Osteoblast (primary cell): Measurements from ENCODE around the gene KNL1. TPM values are rescaled to one million over a fixed set of nuclear protein-coding genes. Genes with fewer than 3 reads are reported as not detected.
"Not testable (repeated sequence)": the region's sequence is repeated elsewhere in the genome, so short reads cannot be mapped to it uniquely, and the experiment has no call there.

ENCODE experiments used
- DNase-seq: peaks from one replicate; pipeline ENCODE4 v3.0.0; 2011; ENCODE audit warnings: low spot score, mixed read lengths; ENCODE audit not compliant: insufficient read length; ENCODE audit errors: missing footprints
- H2AFZ ChIP-seq: 2 replicates; pipeline ENCODE4 v1.6.0; 2011; ENCODE audit warnings: mild to moderate bottlenecking, low read length
- H3K27ac ChIP-seq: 2 replicates; pipeline ENCODE4 v1.5.1; 2011; ENCODE audit warnings: mild to moderate bottlenecking, low read depth, low read length, moderate library complexity
- H3K27me3 ChIP-seq: 2 replicates; pipeline ENCODE4 v1.6.0; 2012; ENCODE audit warnings: mild to moderate bottlenecking, control low read depth, inconsistent platforms, low read length, moderate library complexity; ENCODE audit not compliant: insufficient read depth
- H3K36me3 ChIP-seq: 2 replicates; pipeline ENCODE4 v1.5.1; 2011; ENCODE audit warnings: mild to moderate bottlenecking, low read length, control low read depth, moderate library complexity; ENCODE audit not compliant: insufficient read depth
- H3K4me1 ChIP-seq: 2 replicates; pipeline ENCODE4 v1.5.1; 2011; ENCODE audit warnings: mild to moderate bottlenecking, low read length, control low read depth, moderate library complexity; ENCODE audit not compliant: insufficient read depth
- H3K4me2 ChIP-seq: 2 replicates; pipeline ENCODE4 v1.6.0; 2011; ENCODE audit warnings: mild to moderate bottlenecking, low read length; ENCODE audit not compliant: insufficient read depth
- H3K4me3 ChIP-seq: fragments of 200-600 bp; sonication (generic); 3 replicates; pipeline ENCODE4 v1.5.1; 2012; ENCODE audit warnings: mild to moderate bottlenecking, low read length, inconsistent platforms; ENCODE audit not compliant: insufficient read depth
- H3K79me2 ChIP-seq: 2 replicates; pipeline ENCODE4 v1.6.0; 2012; ENCODE audit warnings: mild to moderate bottlenecking, low read length, control low read depth, inconsistent platforms; ENCODE audit not compliant: insufficient read depth
- H3K9me3 ChIP-seq: 2 replicates; pipeline ENCODE4 v1.5.1; 2011; ENCODE audit warnings: low read depth, low read length, control low read depth
- H4K20me1 ChIP-seq: 2 replicates; pipeline ENCODE4 v1.6.0; 2012; ENCODE audit warnings: mild to moderate bottlenecking, low read length, control low read depth; ENCODE audit not compliant: insufficient read depth
- CTCF ChIP-seq: IDR thresholded peaks from 2 replicates; pipeline ENCODE4 v1.5.1; 2011; ENCODE audit warnings: mild to moderate bottlenecking, low read depth, low read length, moderate library complexity; ENCODE audit errors: extremely low read depth
- total RNA-seq: library from RNA; depleted of rRNA; stranded (reverse); fragments of >200 nt; gene quantifications from 2 replicates; pipeline ENCODE4 v1.2.3, GENCODE V29; 2012

Gene KNL1
- total RNA-seq, 1 donor = 3.6 TPM

DNA sequence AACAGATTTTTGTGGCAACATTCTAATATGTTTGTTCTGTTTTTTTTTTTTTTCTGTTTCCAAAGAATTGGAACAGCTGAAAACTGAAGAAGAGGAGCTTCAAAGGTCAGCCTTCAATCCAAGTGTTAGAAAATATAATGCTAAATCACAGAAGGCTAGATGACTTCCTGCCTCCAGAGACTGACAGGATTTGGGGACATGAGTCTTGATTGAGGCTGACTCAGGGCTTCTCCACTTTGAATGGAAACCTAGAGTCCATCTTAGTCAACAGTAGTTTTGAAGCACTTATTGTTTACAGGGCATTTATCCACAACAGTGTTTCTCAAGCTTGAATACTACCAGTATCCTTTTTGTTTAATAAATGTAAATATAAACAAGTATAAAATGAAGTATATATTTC lies 56.4 kb downstream of the KNL1 start:
- peak overlapping the region; percentile 4 for H2AFZ ChIP-seq
- H3K9me3 ChIP-seq = no peaks in the 10 kb centered on the region
- no peak overlapping the region for H3K4me2 ChIP-seq
- H3K27me3 ChIP-seq = no peaks in the 10 kb centered on the region
- no peak overlapping the region for H3K4me3 ChIP-seq
- no peaks in the 10 kb centered on the region for H3K79me2 ChIP-seq
- H3K4me1 ChIP-seq = no peaks in the 10 kb centered on the region
- no peak overlapping the region for H3K27ac ChIP-seq
- no peaks in the 10 kb centered on the region for H4K20me1 ChIP-seq
- DNase-seq = no peak
- H3K36me3 ChIP-seq = peaks cover 21% of the 10 kb centered on the region
- no peak for TF ChIP-seq CTCF

DNA sequence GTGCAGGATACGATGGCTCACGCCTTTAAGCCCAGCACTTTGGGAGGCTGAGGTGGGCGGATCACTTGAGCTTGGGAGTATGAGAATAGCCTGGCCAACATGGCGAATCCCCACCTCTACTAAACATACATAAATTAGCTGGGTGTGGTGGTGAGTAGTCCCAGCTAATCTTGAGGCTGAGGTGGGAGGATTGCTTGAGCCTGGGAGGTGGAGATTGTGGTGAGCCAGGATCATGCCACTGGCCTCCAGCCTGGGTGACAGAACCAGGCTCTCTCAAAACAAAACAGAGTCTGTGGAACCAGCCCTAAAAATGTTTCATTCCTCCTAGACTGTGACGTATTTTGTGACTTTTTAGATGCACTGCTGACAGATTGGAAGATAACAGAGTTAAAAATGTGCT lies 66.6 kb downstream of the KNL1 start:
- no peaks in the 10 kb centered on the region for H3K9me3 ChIP-seq
- H3K79me2 ChIP-seq = no peaks in the 10 kb centered on the region
- H3K4me2 ChIP-seq = no peak overlapping the region
- H3K4me1 ChIP-seq = no peaks in the 10 kb centered on the region
- H3K4me3 ChIP-seq = no peak overlapping the region
- no peak overlapping the region for H3K27ac ChIP-seq
- no peak for DNase-seq
- peaks cover 5% of the 10 kb centered on the region for H3K36me3 ChIP-seq
- peak overlapping the region; percentile 7 for H2AFZ ChIP-seq
- H3K27me3 ChIP-seq = no peaks in the 10 kb centered on the region
- TF ChIP-seq CTCF = no peak
- no peaks in the 10 kb centered on the region for H4K20me1 ChIP-seq

DNA sequence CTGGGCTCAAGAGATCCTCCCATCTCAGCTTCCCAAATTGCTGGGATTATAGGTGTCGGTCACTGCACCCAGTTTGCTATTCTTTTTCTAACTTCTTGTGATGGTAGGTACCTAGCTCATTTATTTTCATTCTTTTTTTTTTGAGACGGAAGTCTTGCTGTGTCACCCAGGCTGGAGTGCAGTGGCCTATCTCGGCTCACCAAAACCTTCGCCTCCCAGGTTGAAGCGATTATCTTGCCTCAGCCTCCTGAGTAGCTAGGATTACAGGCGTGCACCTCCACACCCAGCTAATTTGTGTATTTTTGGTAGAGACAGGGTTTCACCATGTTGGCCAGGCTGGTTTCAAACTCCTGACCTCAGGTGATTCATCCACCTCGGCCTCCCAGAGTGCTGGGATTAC lies 70.9 kb downstream of the KNL1 start:
- no peaks in the 10 kb centered on the region for H3K27me3 ChIP-seq
- DNase-seq = no peak

DNA sequence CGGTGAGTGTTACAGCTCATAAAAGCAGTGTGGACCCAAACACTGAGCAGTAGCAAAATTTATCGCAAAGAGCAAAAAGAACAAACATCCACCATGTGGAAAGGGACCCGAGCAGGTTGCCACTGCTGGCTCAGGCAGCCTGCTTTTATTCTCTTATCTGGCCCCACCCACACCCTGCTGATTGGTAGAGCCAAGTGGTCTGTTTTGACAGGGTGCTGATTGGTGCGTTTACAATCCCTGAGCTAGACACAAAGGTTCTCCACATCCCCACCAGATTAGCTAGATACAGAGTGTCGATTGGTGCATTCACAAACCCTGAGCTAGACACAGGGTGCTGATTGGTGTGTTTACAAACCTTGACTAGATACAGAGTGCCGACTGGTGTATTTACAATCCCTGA lies 82.2 kb downstream of the KNL1 start:
- H3K4me2 ChIP-seq, H3K9me3 ChIP-seq, H2AFZ ChIP-seq, H3K27ac ChIP-seq, H3K36me3 ChIP-seq, H3K79me2 ChIP-seq, H3K27me3 ChIP-seq, H3K4me1 ChIP-seq, H3K4me3 ChIP-seq, DNase-seq, H4K20me1 ChIP-seq: not testable (repeated sequence)

More for the DNA sequence above, 70.9 kb downstream of the KNL1 start:
- no peaks in the 10 kb centered on the region for H3K79me2 ChIP-seq
- H3K9me3 ChIP-seq = no peaks in the 10 kb centered on the region
- H3K4me3 ChIP-seq = no peak overlapping the region
- no peak overlapping the region for H3K27ac ChIP-seq
- no peaks in the 10 kb centered on the region for H3K4me1 ChIP-seq
- no peaks in the 10 kb centered on the region for H3K36me3 ChIP-seq
- TF ChIP-seq CTCF = no peak
- no peak overlapping the region for H3K4me2 ChIP-seq
- H2AFZ ChIP-seq = no peak overlapping the region
- H4K20me1 ChIP-seq = no peaks in the 10 kb centered on the region

- not testable (repeated sequence) for H3K4me3 ChIP-seq, H3K36me3 ChIP-seq, H4K20me1 ChIP-seq, H3K27me3 ChIP-seq, DNase-seq, H3K9me3 ChIP-seq, H2AFZ ChIP-seq, H3K27ac ChIP-seq, H3K4me2 ChIP-seq, H3K4me1 ChIP-seq, H3K79me2 ChIP-seq
These were observed 82.9 kb downstream of the KNL1 start for GRCh38 chr15:40676906-40677305.
